Right atrium auricular region (tissue), 2 donors: ENCODE measurements around the gene TTYH1. TPM values are rescaled to one million over a fixed set of nuclear protein-coding genes. Genes with fewer than 3 reads are reported as not detected.

Experiments
- DNase-seq: peaks from one replicate; pipeline ENCODE4 v3.0.0-alpha.2; 2019; ENCODE audit warnings: low spot score
- H3K27ac ChIP-seq, 2 donors: fragments of 200-600 bp; sonication (generic); 1 replicate in 1 of 2; 2 replicates in 1 of 2; pipeline ENCODE4 v1.5.1; 2016 to 2019
- H3K27me3 ChIP-seq, 2 donors: fragments of 200-600 bp; sonication (generic); one replicate each; pipeline versions ENCODE4 v1.5.1 to v1.6.0; 2017 to 2019
- H3K36me3 ChIP-seq: fragments of 200-600 bp; sonication (generic); one replicate; pipeline ENCODE4 v1.5.1; 2016
- H3K4me1 ChIP-seq, 2 donors: fragments of 200-600 bp; sonication (generic); one replicate each; pipeline versions ENCODE4 v1.5.1 to v1.6.0; 2017 to 2019
- H3K4me3 ChIP-seq, 2 donors: fragments of 200-600 bp; sonication (generic); 1 replicate in 1 of 2; 2 replicates in 1 of 2; pipeline ENCODE4 v1.5.1; 2017 to 2019; ENCODE audit warnings: mild to moderate bottlenecking in 1 of 2, moderate library complexity in 1 of 2
- H3K9me3 ChIP-seq, 2 donors: fragments of 200-600 bp; sonication (generic); one replicate each; pipeline ENCODE4 v1.5.1; 2019
- CTCF ChIP-seq, 2 donors: fragments of 200-600 bp; sonication (generic); IDR thresholded peaks; one replicate each; pipeline ENCODE4 v1.5.1; 2019; ENCODE audit warnings: antibody characterized with exemption in 2 of 2
- total RNA-seq, 2 donors: library from RNA; depleted of rRNA; stranded (reverse); fragments of >200 nt; gene quantifications; one replicate each; pipeline ENCODE4 v1.1.0, GENCODE V29; 2016

TTYH1 gene
- total RNA-seq, 2 donors from 2014 or later: 1.7 to 2.7 TPM

- no peak for DNase-seq
- Histone ChIP-seq H3K27ac (no peak overlapping the region), H3K4me3 (no peak overlapping the region), H3K9me3 (no peaks in the 10 kb centered on the region), H3K4me1 (peaks cover 0 to 28% of the 10 kb centered on the region in 2 donors), H3K27me3 (peaks cover 5 to 15% of the 10 kb centered on the region in 2 donors), H3K36me3 (no peaks in the 10 kb centered on the region)
- TF ChIP-seq CTCF (IDR thresholded peaks at IDR 0.05): no peak
These were observed 1.1 kb upstream of the TTYH1 start for GRCh38 chr19:54414156-54414555.

- TF ChIP-seq CTCF (IDR thresholded peaks at IDR 0.05): no peak
These were observed 823 bp downstream of the TTYH1 start for GRCh38 chr19:54415901-54416673.

GRCh38 chr19:54416695-54417491 is 1.6 kb downstream of the TTYH1 start:
- H3K27ac ChIP-seq: no peak overlapping the region
- no peak for DNase-seq
- no peaks in the 10 kb centered on the region for H3K9me3 ChIP-seq
- peak overlapping the region in 1 of 2 donors; percentile 40 for H3K4me3 ChIP-seq
- TF ChIP-seq CTCF (IDR thresholded peaks at IDR 0.05): no peak
- H3K4me1 ChIP-seq: peaks cover 0 to 42% of the 10 kb centered on the region in 2 donors
- no peaks in the 10 kb centered on the region for H3K36me3 ChIP-seq
- peaks cover 5 to 22% of the 10 kb centered on the region in 2 donors for H3K27me3 ChIP-seq

More at GRCh38 chr19:54415901-54416673, 823 bp downstream of the TTYH1 start:
- no peak overlapping the region for H3K27ac ChIP-seq
- peaks cover 0 to 41% of the 10 kb centered on the region in 2 donors for H3K4me1 ChIP-seq
- H3K36me3 ChIP-seq: no peaks in the 10 kb centered on the region
- peaks cover 5 to 22% of the 10 kb centered on the region in 2 donors for H3K27me3 ChIP-seq
- H3K4me3 ChIP-seq: peak overlapping the region in 1 of 2 donors; percentile 40
- H3K9me3 ChIP-seq: no peaks in the 10 kb centered on the region
- DNase-seq: no peak

GRCh38 chr19:54418030-54418929 is 3.0 kb downstream of the TTYH1 start:
- no peak overlapping the region for H3K4me3 ChIP-seq
- no peak for DNase-seq
- peaks cover 5 to 22% of the 10 kb centered on the region in 2 donors for H3K27me3 ChIP-seq
- TF ChIP-seq CTCF (IDR thresholded peaks at IDR 0.05): no peak
- no peaks in the 10 kb centered on the region for H3K9me3 ChIP-seq
- peak overlapping the region; percentile 22 to 56 for H3K27ac ChIP-seq
- no peaks in the 10 kb centered on the region for H3K36me3 ChIP-seq
- peaks cover 0 to 42% of the 10 kb centered on the region in 2 donors for H3K4me1 ChIP-seq
